ENCODE data around the gene NTM.

GRCh38 chr11:132184079-132184478, 813.7 kb downstream of the NTM start:
- TF ChIP-seq NR1H2 (CRISPR knock-in tag; IDR thresholded peaks at IDR 0.05) (no peak), CREB1 (CRISPR knock-in tag; IDR thresholded peaks at IDR 0.05) (no peak)
